SK-N-SH (cell line): ENCODE results near the gene PYY. TPM values are rescaled to one million over a fixed set of nuclear protein-coding genes. Genes with fewer than 3 reads are reported as not detected.

Experiments used
- CTCF ChIA-PET: fragments of 300-600, 350-600 bp; formaldehyde crosslinking; extraction: SDS; loops from one replicate; lab custom pipeline; 2021; lab: Yijun Ruan, JAX
- POLR2A ChIA-PET: fragments of 350-600 bp; sonication (Branson Sonifier 250); formaldehyde crosslinking; extraction: SDS; loops from one replicate; lab custom pipeline; 2020; ENCODE audit warnings: antibody characterized with exemption, inconsistent platforms; lab: Yijun Ruan, JAX
- DNase-seq: peaks from one replicate; pipeline ENCODE4 v3.0.0; 2012
- H2AFZ ChIP-seq: fragments of 200-600 bp; sonication (generic); 2 replicates; pipeline ENCODE4 v1.8.1; 2016; ENCODE audit warnings: antibody characterized with exemption, mild to moderate bottlenecking, low read depth
- H3F3A ChIP-seq: fragments of 200-600 bp; sonication (generic); replicated peaks from 2 replicates; pipeline ENCODE3; 2016; ENCODE audit warnings: antibody characterized with exemption, mild to moderate bottlenecking; ENCODE audit not compliant: insufficient read depth
- H3K27ac ChIP-seq, 2 experiments: fragments of 200-500 bp in 1 of 2; fragments of 200-600 bp in 1 of 2; sonication (Bioruptor generic) in 1 of 2; sonication (generic), shearing (Covaris generic) in 1 of 2; 2 replicates each; pipeline versions ENCODE4 v1.5.1 to v1.6.1; 2014 to 2016; ENCODE audit warnings: low read depth in 2 of 2, inconsistent platforms in 1 of 2, low read length in 1 of 2, mild to moderate bottlenecking in 1 of 2, mixed read lengths in 1 of 2
- H3K27me3 ChIP-seq: fragments of 200-600 bp; sonication (generic), shearing (Covaris generic); 2 replicates; pipeline ENCODE4 v1.6.1; 2016; ENCODE audit warnings: mixed run types; ENCODE audit not compliant: insufficient read depth
- H3K36me3 ChIP-seq, 2 experiments: fragments of 200-500 bp in 1 of 2; fragments of 200-600 bp in 1 of 2; sonication (Bioruptor generic) in 1 of 2; sonication (generic) in 1 of 2; replicated peaks in 1 of 2; 2 replicates each; pipeline versions ENCODE3 to v1.5.1; 2014 to 2016; ENCODE audit warnings: low read length in 1 of 2, mild to moderate bottlenecking in 1 of 2; ENCODE audit not compliant: insufficient read depth in 2 of 2, control insufficient read depth in 1 of 2
- H3K4me1 ChIP-seq, 2 experiments: fragments of 200-500 bp in 1 of 2; fragments of 200-600 bp in 1 of 2; sonication (Bioruptor generic) in 1 of 2; sonication (generic), shearing (Covaris generic) in 1 of 2; 2 replicates each; pipeline versions ENCODE4 v1.5.1 to v1.6.1; 2014 to 2016; ENCODE audit warnings: low read depth in 1 of 2, low read length in 1 of 2, mixed run types in 1 of 2; ENCODE audit not compliant: insufficient read depth in 2 of 2, control insufficient read depth in 1 of 2
- H3K4me2 ChIP-seq: fragments of 200-600 bp; sonication (generic), shearing (Covaris generic); 2 replicates; pipeline ENCODE4 v1.6.1; 2017; ENCODE audit warnings: mixed run types
- H3K4me3 ChIP-seq, 2 experiments: fragments of 200-500 bp in 1 of 2; fragments of 200-600 bp in 1 of 2; sonication (Bioruptor generic) in 1 of 2; sonication (generic), shearing (Covaris generic) in 1 of 2; 2 replicates each; pipeline versions ENCODE4 v1.5.1 to v1.8.1; 2014 to 2016; ENCODE audit warnings: low read depth in 2 of 2, inconsistent platforms in 1 of 2, low read length in 1 of 2, mild to moderate bottlenecking in 1 of 2, mixed read lengths in 1 of 2, moderate library complexity in 1 of 2
- H3K79me2 ChIP-seq: fragments of 200-600 bp; sonication (generic); 2 replicates; pipeline ENCODE4 v1.8.1; 2017; ENCODE audit warnings: mild to moderate bottlenecking; ENCODE audit not compliant: insufficient read depth
- H3K9ac ChIP-seq: fragments of 200-600 bp; sonication (generic); 2 replicates; pipeline ENCODE4 v1.6.1; 2017; ENCODE audit warnings: mixed run types
- H3K9me2 ChIP-seq: fragments of 200-600 bp; sonication (generic); 2 replicates; pipeline ENCODE4 v1.6.1; 2017; ENCODE audit warnings: mixed run types
- H3K9me3 ChIP-seq: fragments of 200-600 bp; sonication (generic); 2 replicates; pipeline ENCODE4 v1.6.1; 2017; ENCODE audit warnings: mixed run types, mild to moderate bottlenecking, moderate library complexity
- H4K20me1 ChIP-seq: fragments of 200-600 bp; sonication (generic); 2 replicates; pipeline ENCODE4 v1.6.1; 2017; ENCODE audit warnings: mild to moderate bottlenecking, mixed run types; ENCODE audit not compliant: insufficient read depth
- CTCF ChIP-seq: fragments of 200-600 bp; sonication (generic); IDR thresholded peaks from 2 replicates; pipeline ENCODE4 v1.6.1; 2017; ENCODE audit warnings: antibody characterized with exemption, mild to moderate bottlenecking, moderate library complexity
- JUND ChIP-seq: IDR thresholded peaks from 2 replicates; pipeline ENCODE4 v1.4.0; 2012
- RCOR1 ChIP-seq: fragments of 150-350 bp; IDR thresholded peaks from 2 replicates; pipeline ENCODE4 v1.6.1; 2017; ENCODE audit warnings: antibody characterized with exemption, low read length
- RFX5 ChIP-seq: IDR thresholded peaks from 2 replicates; pipeline ENCODE4 v1.6.1; 2012; ENCODE audit warnings: mild to moderate bottlenecking, improper control_type of control experiment, low read length
- TEAD4 ChIP-seq: IDR thresholded peaks from 2 replicates; pipeline ENCODE4 v1.4.0; 2012; ENCODE audit warnings: mild to moderate bottlenecking, borderline replicate concordance; ENCODE audit not compliant: insufficient read depth
- ZBTB33 ChIP-seq: IDR thresholded peaks from 2 replicates; pipeline ENCODE4 v1.4.0; 2012; ENCODE audit warnings: low read depth, borderline replicate concordance
- WGBS: methylation state at CpG from one replicate; pipeline ENCODE4 v1.1.6; 2017; ENCODE audit warnings: low lambda C conversion rate; 5-methylcytosine and 5-hydroxymethylcytosine counted together
- polyA plus RNA-seq, 3 experiments: library from polyadenylated mRNA; depleted of rRNA; stranded (reverse); fragments of >200 nt; gene quantifications; 2 replicates each; pipeline ENCODE4 v1.2.3, GENCODE V29; 2012

PYY gene
- polyA plus RNA-seq, 1 of the 3 experiments (the other 2 are of a cell fraction), result 0.21 TPM

GRCh38 chr17:43950554-43950953, 3.2 kb downstream of the PYY start:
- no peaks in the 10 kb centered on the region for H3K36me3 ChIP-seq
- H4K20me1 ChIP-seq, result no peaks in the 10 kb centered on the region
- no peak overlapping the region for H3K4me2 ChIP-seq
- H3K9me3 ChIP-seq, result no peaks in the 10 kb centered on the region
- no peak overlapping the region for H3K4me3 ChIP-seq
- H3K27me3 ChIP-seq, result no peaks in the 10 kb centered on the region
- no peak overlapping the region for H3K9ac ChIP-seq
- DNase-seq, result no peak
- H3K79me2 ChIP-seq, result no peaks in the 10 kb centered on the region
- no peak overlapping the region for H2AFZ ChIP-seq
- no peak for TF ChIP-seq RCOR1
- TF ChIP-seq JUND, result no peak
- TF ChIP-seq ZBTB33, result no peak
- no peak for TF ChIP-seq RFX5
- POLR2A ChIA-PET, result no interaction called here
- H3F3A ChIP-seq, result no peaks in the 10 kb centered on the region
- H3K27ac ChIP-seq, result no peak overlapping the region
- 60% methylated on average over 2 of the region's 2 CpGs for WGBS
- H3K9me2 ChIP-seq, result no peaks in the 10 kb centered on the region
- peaks cover 0 to 2% of the 10 kb centered on the region in 2 experiments; a peak in 1 of 4 replicates for H3K4me1 ChIP-seq
- CTCF ChIA-PET, result interaction anchor here (1.1 to 18.2 kb wide), 3 partner anchors 32 to 91 kb away, joined by 3 to 638 read pairs (median 3); partner anchors contain the start of genes NAGS and TMEM101

DNA sequence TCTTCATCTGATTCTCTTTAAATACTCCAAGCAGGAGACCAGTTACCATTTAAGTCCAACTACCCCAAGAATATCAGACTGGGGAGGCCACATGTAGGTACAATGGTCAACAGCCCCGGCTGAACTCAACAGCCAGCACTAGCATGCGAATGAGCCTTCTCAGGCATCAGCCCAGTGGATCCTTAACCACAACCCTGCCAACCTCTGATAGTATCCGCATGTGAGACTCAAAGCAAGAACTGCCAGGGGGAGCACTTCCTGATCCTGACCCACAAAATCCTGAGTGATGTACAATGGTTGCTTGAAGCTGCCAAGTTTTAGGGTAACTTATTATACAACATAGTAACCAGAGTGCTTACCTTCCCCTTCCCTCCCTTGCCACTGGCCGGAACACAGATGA, 4.0 kb downstream of the PYY start:
- no peak for DNase-seq
- H3K9ac ChIP-seq, result no peak overlapping the region
- WGBS, result 96% methylated on average over 4 of the region's 4 CpGs
- TF ChIP-seq TEAD4 (no peak), CTCF (peak; percentile 19; the same call in 1 of the 2 replicates)
- TF ChIP-seq, all 33 proteins: peak for 1
- H3K4me2 ChIP-seq, result no peak overlapping the region
- H3K36me3 ChIP-seq, result no peaks in the 10 kb centered on the region
- H3K4me3 ChIP-seq, result no peak overlapping the region
- no peaks in the 10 kb centered on the region for H3F3A ChIP-seq
- no peaks in the 10 kb centered on the region for H3K27me3 ChIP-seq
- no peaks in the 10 kb centered on the region for H3K79me2 ChIP-seq
- H4K20me1 ChIP-seq, result no peaks in the 10 kb centered on the region
- H2AFZ ChIP-seq, result no peak overlapping the region
- ChIA-PET CTCF (interaction anchor here (1.1 to 18.2 kb wide), 3 partner anchors 33 to 91 kb away, joined by 3 to 638 read pairs (median 3); partner anchors contain the start of genes NAGS and TMEM101), POLR2A (no interaction called here)
- H3K9me3 ChIP-seq, result no peaks in the 10 kb centered on the region
- no peak overlapping the region for H3K27ac ChIP-seq
- no peaks in the 10 kb centered on the region for H3K9me2 ChIP-seq
- peaks cover 0 to 2% of the 10 kb centered on the region in 2 experiments; a peak in 1 of 4 replicates for H3K4me1 ChIP-seq
